ENCODE data around the gene CDR2L. TPM values are rescaled to one million over a fixed set of nuclear protein-coding genes. Genes with fewer than 3 reads are reported as not detected.
"Not testable (repeated sequence)": the region's sequence is repeated elsewhere in the genome, so short reads cannot be mapped to it uniquely, and the experiment has no call there.

Gene CDR2L
- polyA plus RNA-seq, 5 donors, result 9.4 to 19.7 (median 12.5) TPM

DNA sequence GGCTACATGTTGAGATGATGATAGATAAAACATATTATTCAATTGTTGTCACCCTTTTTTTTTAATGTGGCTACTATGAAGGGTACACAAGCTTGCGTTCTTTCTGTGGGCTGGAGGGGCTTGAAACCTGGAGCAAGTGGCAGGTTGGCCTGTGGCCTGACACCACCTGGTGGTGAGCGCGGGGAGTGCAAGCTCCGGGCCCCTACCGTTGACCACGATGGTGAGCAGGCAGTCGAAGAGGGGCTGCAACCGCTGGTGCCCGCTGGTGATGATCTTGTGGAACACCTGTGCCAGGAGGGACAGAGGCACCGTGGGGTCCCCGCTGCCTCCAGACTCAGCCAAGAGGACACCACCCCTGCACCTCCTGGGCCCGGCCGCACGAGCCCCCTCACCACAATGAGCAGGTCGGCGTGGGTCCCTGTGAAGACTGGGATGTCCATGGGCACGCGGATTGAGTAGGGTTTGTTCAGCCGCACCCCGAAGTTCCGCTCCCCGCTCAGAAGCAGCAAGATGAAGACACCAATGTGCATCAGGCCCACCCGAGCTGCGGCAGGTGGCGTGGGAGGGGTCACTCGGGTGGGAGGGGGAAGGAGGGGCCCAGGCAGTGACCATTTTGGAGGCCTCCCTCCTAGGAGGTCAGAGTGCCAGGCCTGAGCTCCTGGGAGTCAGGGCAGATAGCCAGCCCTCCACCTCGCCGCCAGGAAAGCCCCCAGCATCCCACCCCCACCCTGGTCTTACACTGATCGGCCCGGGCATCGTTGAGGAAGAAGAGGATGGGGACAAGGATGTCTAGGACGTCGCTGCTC is 29.3 kb upstream of the CDR2L start:
- DNase-seq, result peak in 1 of 2 donors; percentile 47

DNA sequence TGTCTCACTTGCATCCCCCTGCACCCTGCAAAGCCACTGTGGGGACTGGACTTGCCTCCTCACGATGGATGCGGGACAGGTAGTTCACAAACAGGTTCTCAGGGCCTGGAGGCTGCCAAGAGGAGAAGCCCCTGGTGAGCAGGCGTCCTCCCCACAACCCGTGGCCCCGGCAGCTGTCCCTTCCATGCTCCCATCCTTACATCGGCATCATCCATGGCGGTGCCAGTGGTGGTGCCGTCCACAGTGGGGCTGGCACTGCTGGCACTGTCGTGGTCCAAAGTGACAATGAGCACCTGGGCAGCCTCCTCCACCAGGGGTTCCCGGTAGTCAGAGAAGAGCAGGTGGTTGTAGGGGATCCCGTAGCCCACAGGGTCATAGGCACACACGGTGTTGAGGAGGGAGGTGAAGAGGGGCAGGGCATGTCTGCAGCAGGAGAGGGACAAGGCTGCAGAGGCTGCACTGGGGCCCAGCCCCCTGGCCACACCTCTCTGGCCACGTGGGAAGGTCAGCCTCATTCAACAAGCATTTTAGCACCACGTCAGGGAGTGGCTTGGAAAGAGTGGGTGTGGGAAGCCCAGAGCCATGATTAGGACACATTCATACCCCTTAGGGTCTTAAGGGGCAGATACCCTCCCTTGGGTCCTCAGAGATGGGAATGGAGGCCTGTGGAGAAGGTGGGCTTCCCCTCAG is 27.5 kb upstream of the CDR2L start:
- no peak for DNase-seq

DNA sequence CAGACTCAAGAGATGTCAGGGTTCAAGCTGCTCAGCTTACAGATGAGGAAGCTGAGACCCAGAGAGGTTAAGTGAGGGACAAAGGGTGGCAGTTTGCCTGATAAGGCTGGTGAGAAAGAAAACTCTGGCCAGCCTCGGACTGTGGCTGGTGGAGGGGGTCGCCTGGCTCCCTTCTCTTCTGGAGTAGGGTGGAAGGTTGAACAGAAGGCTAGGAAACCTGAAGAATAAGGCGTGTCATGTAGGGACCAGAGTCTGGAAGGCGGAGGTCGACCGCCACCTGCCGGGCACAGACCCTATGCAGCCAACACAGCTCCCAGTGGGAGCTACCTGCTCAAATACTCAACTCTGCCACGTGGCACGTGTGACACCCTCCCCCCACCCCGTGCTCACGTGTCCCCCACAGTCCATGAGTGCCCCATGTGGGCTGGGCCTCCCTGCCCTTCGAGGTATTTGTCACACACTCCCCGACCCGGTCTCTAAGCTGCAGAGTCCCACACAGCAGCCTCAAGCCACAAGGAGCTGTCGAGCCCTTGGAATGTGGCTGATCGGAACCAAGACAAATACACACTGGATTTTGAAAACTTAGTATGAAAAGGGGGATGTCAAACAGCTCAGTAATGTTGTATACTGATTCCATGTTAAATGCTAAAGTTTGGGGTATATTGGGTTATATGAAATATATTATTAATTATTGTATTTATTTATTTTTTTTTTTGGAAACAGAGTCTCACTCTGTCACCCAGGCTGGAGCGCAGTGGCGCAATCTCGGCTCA is 26.7 kb upstream of the CDR2L start:
- peak in 1 of 2 donors; percentile 55 for DNase-seq

DNA sequence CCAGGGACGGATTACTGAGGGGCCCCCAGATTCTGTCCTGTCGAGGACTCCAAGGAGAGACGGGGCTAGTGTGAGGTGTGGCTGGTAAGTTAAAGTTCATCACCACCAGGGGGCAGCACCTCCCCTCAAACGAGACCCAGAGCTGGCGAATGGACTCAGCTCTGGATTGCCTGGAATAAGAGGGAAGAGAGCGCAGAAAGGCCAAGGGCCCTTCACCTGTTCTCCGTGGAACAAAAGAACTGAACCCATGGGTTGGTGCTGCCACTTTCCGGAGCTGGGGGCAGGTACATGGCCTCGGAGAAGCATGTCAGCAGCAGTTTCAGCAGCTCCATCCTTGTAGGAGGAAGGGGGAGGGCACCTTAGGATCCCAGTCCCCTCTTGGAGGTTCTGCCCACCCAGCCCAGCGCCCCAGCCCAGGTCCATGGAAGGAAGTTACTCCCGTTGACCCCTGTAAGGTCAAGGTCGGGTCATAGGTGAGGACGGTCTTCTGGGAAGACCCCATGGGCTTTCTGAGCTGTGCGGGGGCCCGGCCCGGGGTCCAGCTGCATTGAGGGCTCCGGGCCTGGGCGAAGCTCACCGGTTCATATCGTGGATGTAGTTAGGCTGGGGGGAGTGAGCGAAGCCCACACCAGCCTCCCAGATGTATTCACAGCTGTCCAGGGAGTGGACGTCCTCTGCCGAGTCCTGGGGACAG is 25.6 kb upstream of the CDR2L start:
- peak; percentile 73 to 79 for DNase-seq

DNA sequence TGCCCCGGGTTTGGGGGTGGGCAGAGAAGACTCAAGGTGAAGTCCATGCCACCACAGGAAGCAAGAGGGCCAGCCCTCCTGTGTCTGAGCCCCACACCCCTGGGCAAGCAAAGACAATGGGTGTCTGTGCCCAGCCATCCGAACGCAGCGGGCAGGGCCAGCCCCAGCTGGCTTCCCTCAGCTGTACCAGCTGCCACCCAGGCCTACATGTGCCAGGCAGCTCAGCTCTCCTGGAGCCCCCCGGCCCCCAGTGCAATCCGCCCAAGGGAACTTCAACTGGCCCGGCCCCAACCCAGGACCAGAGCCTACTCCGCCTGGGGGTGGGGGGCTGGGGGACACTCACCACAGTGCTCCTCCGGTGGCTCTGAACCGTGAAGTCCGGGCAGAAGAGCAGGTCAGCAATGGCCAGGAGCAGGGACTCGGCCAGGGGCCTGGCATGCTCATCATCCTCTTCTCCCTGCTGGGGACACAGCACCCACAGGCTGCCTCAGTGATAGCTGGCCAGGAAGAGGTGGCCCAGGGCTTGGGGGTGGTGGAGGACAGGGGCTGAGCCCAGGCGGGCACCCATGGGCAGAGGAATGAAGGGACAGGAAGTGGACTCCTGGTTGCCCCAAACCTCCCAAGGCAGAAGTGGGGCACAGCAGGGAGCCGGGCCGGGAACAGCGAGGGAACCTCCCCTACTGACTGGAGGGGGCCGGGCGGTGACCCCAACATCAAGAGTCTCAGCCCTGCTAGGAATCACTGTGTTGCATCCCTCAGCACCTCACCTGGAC is 24.6 kb upstream of the CDR2L start:
- no peak for DNase-seq

DNA sequence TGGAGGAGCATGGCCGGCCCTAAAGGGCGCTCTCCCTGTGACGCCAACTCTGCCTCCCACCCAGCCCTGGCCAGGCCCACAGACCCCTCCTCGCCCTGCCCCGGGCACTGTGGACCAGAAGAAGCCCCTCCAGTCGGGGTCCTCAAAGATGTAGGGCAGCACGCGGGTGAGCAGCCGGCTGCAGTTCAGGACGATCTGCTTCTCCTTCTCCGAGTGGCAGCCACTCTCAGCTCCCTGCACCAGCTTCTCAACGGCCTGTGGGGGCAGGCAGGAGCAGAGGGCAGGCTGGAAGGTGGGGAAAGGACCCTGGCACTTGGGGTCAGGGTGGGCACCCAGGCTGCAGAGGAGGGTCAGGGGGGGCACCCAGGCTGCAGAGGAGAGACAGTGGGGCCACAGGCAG is 23.8 kb upstream of the CDR2L start:
- DNase-seq, result no peak

DNA sequence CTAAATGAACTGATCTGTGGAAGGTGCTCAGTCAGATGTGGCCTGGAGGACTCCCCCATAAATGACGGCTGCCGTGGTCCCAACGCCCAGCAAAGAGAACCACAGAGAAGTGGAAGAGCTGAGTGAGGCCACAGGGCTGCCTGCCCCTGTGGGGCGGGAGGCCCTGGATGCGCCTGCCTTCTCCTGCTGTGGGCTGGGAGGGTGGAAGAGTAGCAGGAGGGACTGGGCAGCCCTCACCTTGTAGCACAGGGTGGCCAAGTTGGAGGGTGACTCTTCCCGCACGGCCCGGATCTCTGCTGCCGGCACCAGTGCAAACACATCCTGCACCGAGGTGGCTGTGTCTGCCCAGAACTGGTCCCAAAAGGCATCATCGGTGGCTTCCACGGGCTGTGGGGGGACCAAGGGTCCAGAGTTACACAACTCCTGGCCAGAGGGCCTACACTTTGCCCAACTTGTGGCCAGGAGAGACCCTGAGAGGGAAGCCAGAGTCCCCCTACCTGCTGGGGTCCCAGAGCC is 23.1 kb upstream of the CDR2L start:
- no peak for DNase-seq

DNA sequence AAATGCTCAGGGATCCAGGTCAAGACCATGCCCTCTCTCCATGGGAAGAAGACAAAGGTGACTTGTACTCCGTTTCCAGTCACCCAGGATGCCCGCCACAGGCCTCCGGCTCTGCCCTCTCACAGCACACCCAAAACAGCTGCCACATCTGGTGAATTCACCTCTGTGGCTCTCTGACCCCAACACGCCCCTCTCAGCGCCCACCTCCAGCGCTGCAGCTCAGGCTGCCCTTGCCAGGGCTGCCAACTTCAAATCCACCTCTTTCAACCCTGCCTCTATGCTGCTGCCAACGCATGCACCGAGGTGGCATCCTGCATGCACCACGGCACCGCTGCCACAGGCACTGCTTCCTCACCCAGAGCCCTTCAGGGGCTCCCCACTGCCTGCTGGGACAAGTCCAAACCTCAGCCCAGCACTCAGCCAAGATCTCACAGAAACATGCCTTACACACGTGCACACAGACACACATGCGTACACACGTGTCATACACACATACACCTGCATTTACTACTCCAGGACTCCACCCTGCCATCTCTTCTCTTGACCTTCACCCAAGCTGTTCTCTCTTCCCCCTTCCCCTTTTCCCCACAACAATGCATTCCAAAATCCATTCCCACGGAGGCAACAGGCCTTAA is 22.3 kb upstream of the CDR2L start:
- DNase-seq, result no peak

DNA sequence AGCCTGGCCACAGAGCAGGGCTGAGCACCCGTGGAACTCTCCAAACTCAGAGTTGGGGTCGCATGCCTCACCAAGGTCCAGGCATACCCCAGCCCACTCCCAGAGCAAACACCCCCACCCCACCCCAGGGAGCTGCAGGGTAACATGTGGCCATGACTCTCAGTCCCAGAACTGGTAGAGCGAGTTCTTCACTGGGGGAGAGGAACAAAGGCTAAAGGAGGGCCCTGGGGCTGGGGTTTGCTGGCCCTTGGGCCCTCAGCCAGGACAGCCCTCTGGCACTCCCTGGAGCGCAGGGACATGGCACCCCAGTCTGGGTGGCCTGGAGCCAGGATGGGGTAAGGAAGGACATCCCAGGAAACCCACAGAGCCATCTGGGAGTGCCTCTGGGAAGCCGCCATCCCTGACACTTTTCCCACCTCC is 19.1 kb upstream of the CDR2L start:
- DNase-seq, result peak in 1 of 2 donors; percentile 52

DNA sequence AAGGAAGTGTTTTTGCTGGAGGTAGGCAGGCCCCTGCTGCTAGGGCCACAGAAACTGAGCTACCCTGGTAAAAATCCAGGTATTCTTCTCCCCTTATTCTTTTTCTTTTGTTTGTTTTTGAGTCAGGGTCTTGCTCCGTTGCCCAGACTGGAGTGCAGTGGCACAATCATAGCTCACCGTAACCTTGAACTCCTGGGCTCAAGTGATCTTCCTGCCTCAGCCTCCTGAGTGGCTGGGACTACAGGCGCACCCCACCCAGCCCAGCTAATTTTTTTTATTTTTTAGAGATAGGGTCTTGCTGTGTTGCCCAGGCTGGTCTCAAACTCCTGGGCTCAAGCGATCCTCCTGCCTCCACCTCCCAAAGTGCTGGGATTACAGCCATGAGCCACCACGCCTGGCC is 17.9 kb upstream of the CDR2L start:
- not testable (repeated sequence) for DNase-seq

DNA sequence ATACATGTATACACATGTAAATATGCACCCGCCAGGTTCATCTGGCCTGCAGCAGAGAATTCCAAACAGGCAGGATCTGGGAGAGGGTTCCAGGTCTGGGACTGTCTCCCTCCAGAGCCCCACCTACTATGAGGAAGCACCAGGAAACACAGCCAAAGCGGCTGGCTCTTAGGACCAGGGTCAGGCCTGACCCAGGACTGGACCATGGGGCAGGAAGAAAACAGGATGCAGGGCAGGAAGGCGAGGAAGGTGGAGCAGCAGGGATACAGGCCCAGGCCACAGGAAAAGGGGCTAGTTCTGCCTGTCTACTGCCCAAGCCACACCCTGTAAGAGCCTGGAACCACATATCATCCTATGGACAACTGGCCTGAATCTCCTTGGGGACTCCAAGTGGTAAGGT is 17.0 kb upstream of the CDR2L start:
- DNase-seq, result no peak

DNA sequence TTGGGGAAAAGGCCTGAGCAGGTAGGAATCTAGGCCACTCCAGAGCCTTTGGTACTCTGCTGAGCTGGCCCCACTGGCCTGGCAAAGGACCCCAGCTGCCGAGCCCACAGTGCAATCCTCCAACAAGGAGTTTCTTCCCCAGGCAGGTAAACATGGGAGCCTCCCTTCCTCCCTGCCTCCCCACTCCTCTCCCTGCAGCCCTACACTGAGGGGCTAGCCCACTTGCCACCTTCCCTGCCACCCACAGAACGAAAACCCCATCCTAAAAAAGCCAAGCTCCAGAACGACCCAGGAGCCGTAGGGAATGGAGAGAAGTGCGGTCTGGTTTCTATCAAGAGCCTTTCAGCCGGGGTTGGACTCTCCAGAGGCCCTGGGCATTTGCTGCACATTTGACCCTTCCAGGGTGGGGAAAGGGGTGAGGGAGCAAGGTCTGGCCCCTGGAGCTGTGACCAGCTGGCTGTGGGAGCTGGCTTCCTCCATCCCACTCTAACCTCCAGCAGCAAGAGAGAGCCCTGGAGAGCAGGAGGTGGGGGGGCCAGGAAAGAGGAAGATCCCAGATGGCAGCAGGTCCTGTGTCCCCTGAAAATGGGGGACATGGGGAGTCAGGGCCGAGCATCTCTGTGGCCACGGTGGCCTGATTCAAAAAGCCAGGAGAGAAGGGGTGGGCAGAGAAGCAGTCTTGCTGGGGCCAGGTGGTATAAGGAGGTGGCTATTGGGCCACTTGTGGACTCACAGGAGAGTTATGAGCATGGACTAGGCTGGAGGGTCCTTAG is 16.2 kb upstream of the CDR2L start:
- DNase-seq, result no peak

DNA sequence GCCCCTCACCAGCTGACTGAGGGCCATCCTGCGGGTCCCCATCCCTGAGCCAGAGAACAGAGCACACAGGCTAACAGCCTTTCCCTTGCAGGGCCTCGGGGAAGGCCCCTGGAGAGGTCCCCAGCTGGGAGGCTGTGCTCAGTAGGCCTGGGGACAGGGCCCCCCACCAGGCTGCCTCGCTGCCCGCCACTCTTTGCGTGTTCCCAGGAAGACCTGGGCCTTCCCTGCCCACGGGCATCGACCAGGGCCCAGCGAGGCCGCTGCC is 15.7 kb upstream of the CDR2L start:
- DNase-seq, result no peak

DNA sequence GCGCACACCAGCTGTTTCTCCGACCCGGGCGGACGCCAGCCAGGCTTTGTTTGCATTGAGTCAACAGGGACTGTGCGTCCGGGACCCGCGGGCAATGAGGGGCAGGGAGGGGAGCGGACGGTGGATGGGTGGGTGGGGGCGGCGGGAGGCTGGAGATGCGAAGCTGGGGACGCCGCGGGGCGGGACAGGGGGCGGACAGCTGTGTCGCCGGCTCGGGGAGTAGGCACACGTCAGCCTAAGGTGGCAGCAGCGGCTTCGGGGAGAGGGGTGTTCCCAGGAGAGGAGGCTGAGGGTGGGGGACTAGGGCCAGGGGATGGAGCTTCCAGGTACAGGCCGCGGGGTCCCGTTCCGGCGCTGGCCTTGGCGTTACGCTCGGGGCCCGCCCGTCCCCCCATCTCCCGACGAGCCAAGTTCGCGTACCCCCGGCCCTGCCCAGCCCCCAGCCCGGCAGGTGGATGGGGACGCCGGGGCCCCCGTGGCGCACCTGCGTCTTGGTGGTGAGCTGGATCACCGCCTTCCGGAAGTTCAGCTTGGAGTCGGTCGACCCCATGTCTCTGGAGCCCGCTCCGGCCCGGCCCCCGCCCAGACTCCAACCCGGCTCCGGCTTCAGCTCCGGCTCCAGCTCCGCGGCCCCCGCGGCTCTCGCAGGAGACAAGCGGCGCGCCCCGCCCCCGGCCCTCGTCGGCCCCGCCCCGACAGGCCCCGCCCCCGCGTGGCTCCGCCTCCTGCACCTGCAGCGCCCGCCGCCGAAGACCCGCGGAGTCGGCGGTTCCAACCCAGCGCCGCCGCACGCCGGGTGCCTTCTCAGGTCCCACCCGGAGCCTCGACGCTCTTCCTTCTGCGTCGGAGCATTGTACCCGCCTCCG is 15.1 kb upstream of the CDR2L start, which contains the start of gene HID1:
HID1 (minus strand) TSS at position 653 of the 866 bp plus-strand sequence; CDS start at position 550, 103 bp downstream.
- peak in 1 of 2 donors; percentile 51 for DNase-seq

DNA sequence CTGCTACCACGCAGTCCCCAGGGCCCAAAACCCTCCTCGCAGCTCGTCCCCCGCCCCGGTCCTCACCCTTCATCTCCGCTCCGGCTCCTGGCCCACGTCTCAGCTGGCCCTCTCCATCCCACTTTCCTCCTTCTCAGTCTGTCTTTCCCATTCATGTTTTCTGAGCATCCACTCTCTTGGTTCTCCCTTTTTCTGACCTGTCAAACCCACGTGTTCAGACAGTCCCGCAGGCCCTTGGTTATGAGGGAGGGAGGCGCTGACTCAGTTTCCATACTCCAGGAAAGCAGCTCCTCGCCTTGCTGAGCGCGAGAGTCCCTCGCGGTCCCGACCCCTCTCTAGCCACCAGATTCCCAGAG is 14.5 kb upstream of the CDR2L start:
- DNase-seq, result no peak

DNA sequence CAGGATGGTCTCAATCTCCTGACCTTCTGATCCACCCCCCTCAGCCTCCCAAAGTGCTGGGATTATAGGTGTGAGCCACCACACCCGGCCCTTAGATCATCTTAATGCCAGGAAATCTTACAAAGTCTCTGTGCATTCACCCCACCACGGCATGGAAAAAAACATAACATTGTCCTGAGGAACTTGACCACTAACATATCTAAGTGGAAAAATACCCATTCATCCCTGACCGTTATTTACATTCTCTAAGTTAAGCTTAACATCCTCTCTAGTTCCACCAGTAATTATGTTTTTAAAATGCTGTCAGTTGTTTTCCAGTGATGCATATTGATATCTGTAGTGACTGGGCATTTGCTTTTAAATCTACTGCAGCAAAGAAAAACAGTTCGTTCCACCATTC is 11.5 kb upstream of the CDR2L start:
- DNase-seq, result no peak

DNA sequence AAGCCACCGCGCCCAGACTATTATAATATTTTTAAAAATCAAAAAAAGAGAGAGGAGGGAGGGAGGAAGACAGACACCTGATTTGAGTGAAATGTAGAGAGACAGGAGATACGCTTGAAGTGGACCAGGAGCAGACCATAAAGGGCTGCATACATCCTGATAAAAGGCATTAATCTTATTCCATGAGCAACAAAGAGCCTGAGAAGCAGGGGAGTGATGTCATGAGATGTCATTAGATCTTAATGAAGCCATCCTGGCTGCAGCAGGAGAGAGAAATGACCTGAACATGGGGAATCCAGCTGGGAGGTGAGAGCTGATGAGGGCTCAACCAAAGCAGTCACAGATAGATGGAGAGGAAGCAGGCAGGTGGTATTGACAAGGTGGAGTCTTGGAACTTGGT is 9.6 kb upstream of the CDR2L start:
- DNase-seq, result no peak

DNA sequence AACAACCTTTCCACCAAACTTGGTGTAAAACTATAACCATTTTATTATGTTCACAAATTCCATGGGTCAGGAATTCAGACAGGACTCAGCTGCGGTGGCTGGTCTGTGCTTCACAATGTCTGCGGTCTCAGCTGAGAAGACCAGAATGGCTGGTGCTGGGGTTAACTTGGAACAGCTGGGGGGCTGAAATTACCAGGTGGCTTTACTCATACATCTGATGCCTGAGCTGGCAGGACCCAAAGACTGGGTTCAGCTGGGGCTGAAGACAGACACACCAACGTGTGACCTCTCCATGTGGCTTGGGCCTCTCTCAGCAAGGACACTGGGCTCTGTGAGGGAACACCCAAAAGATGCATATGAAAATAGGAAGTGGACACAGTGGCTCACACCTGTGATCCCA is 9.2 kb upstream of the CDR2L start:
- no peak for DNase-seq
